ENCODE measurements around the gene TOX2.

DNA sequence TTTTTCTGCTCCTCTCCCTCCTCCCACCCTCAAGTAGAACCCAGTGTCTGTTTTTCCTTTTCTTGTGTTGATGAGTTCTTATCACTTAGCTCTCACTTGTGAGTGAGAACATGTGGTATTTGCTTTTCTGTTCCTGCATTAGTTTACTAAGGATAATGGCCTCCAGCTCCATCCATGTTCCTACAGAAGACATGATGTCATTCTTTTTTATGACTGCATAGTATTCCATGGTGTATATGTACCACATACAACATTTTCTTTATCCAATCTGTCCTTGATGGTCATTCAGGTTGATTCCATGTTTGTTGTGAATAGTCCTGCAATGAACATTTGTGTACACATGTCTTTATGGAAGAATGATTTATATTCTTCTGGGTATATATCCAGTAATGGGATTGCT is 81.0 kb downstream of the TOX2 start:
- TF ChIP-seq, protein P1, sequence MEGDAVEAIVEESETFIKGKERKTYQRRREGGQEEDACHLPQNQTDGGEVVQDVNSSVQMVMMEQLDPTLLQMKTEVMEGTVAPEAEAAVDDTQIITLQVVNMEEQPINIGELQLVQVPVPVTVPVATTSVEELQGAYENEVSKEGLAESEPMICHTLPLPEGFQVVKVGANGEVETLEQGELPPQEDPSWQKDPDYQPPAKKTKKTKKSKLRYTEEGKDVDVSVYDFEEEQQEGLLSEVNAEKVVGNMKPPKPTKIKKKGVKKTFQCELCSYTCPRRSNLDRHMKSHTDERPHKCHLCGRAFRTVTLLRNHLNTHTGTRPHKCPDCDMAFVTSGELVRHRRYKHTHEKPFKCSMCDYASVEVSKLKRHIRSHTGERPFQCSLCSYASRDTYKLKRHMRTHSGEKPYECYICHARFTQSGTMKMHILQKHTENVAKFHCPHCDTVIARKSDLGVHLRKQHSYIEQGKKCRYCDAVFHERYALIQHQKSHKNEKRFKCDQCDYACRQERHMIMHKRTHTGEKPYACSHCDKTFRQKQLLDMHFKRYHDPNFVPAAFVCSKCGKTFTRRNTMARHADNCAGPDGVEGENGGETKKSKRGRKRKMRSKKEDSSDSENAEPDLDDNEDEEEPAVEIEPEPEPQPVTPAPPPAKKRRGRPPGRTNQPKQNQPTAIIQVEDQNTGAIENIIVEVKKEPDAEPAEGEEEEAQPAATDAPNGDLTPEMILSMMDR (conservative IDR thresholded peaks at IDR 0.05 in 1 of 2, IDR thresholded peaks at IDR 0.05 in 1 of 2; ENCODE audit: extremely low read depth in 1 of 2, insufficient read depth in 1 of 2, low read depth in 1 of 2, low read length in 2 of 2): no peak
- TF ChIP-seq EZH2 (IDR thresholded peaks at IDR 0.05; ENCODE audit: borderline replicate concordance, low read length): no peak

All from mammary epithelial cell (primary cell).